Neural crest cell (in vitro differentiated cells): ENCODE measurements around the gene PIEZO2. TPM values are rescaled to one million over a fixed set of nuclear protein-coding genes. Genes with fewer than 3 reads are reported as not detected.

Source experiments
- DNase-seq: peaks from one replicate; pipeline ENCODE4 v3.0.0; 2021; ENCODE audit warnings: low read depth, mixed read lengths, low spot score
- H3K27ac Mint-ChIP-seq: one replicate; pipeline ENCODE4 v1.8.0; 2021; ENCODE audit warnings: mild to moderate bottlenecking, mixed read lengths; ENCODE audit not compliant: unreplicated experiment
- H3K27me3 Mint-ChIP-seq: 2 replicates; pipeline ENCODE4 v1.8.0; 2021; ENCODE audit warnings: low read depth, mild to moderate bottlenecking, mixed read lengths
- H3K36me3 Mint-ChIP-seq: 2 replicates; pipeline ENCODE4 v1.8.0; 2021; ENCODE audit warnings: low read depth, mild to moderate bottlenecking, mixed read lengths
- H3K4me1 Mint-ChIP-seq: 2 replicates; pipeline ENCODE4 v1.8.0; 2021; ENCODE audit warnings: mixed read lengths
- H3K4me3 Mint-ChIP-seq: one replicate; pipeline ENCODE4 v1.8.0; 2021; ENCODE audit warnings: mild to moderate bottlenecking, mixed read lengths
- H3K9me3 Mint-ChIP-seq: 2 replicates; pipeline ENCODE4 v1.8.0; 2021; ENCODE audit warnings: mixed read lengths
- total RNA-seq: library from RNA; stranded (reverse); gene quantifications from 2 replicates; pipeline ENCODE4 v1.2.1, GENCODE V29; 2021
- TF ChIP-seq, protein P1 (sequence below): fragments of 200-600 bp; sonication (generic); conservative IDR thresholded peaks from 2 replicates; pipeline ENCODE4 v1.5.0; 2021; ENCODE audit warnings: antibody characterized with exemption, mild to moderate bottlenecking

The PIEZO2 gene
- total RNA-seq, 1 donor from 2014 or later: 15.5 TPM

DNA sequence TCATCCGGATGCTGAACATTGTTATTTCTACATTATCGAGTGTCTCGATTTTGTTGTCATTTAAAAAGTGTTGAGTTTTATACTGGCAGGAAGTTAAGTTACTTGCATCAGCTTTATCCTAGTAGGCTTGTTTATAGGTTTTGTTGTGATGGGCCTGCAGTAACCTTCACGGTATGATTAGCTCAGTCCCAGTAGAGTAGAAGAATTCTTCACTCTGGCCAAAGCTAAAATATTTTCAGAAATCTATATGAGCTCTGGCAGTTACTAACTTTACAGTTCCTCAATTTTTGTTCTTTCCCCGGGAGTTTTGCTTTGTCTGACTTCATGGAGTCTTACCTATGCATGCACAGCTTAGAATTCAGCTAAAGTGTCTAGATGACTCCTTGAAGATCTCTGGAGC, 328.7 kb downstream of the PIEZO2 start:
- DNase-seq: no peak
- no peaks in the 10 kb centered on the region for H3K4me1 Mint-ChIP-seq
- H3K27ac Mint-ChIP-seq: no peak overlapping the region
- H3K9me3 Mint-ChIP-seq: peaks cover 9% of the 10 kb centered on the region
- H3K4me3 Mint-ChIP-seq: no peak overlapping the region
- peaks cover 6% of the 10 kb centered on the region for H3K36me3 Mint-ChIP-seq
- TF ChIP-seq, protein P1, sequence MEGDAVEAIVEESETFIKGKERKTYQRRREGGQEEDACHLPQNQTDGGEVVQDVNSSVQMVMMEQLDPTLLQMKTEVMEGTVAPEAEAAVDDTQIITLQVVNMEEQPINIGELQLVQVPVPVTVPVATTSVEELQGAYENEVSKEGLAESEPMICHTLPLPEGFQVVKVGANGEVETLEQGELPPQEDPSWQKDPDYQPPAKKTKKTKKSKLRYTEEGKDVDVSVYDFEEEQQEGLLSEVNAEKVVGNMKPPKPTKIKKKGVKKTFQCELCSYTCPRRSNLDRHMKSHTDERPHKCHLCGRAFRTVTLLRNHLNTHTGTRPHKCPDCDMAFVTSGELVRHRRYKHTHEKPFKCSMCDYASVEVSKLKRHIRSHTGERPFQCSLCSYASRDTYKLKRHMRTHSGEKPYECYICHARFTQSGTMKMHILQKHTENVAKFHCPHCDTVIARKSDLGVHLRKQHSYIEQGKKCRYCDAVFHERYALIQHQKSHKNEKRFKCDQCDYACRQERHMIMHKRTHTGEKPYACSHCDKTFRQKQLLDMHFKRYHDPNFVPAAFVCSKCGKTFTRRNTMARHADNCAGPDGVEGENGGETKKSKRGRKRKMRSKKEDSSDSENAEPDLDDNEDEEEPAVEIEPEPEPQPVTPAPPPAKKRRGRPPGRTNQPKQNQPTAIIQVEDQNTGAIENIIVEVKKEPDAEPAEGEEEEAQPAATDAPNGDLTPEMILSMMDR: no peak
- H3K27me3 Mint-ChIP-seq: no peaks in the 10 kb centered on the region

- TF ChIP-seq, protein P1: no peak
- Mint-ChIP-seq H3K27ac (no peak overlapping the region), H3K4me3 (no peak overlapping the region), H3K36me3 (no peaks in the 10 kb centered on the region), H3K27me3 (no peaks in the 10 kb centered on the region), H3K9me3 (peaks cover 3% of the 10 kb centered on the region), H3K4me1 (no peaks in the 10 kb centered on the region)
- DNase-seq: no peak
Observed at GRCh38 chr18:10814336-10814735, 335.0 kb downstream of the PIEZO2 start.

DNA sequence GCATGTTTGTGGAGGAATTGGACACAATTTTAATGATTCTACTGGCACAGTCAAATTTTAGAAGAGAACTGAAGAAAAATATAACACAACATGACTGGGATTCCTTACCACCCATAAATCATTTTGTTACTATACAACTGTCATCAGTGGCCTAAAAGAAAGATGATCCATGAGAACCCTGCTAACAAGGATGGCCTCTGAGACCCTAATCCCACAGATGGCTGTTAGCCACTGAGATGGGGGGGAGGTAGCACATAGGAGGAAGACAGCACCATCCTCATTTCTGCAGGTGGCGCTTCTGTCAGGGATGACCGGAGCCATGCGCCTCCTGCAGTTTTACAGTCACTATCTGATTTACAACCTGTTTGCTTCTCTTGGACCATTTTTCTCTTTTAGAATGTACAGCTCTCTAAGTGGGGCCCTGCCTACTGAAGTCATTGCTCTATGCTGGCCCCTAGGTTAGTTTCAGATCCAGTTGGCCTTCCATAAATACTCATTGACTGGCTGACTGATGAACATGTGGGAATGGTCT, 343.7 kb downstream of the PIEZO2 start:
- no peak overlapping the region for H3K27ac Mint-ChIP-seq

DNA sequence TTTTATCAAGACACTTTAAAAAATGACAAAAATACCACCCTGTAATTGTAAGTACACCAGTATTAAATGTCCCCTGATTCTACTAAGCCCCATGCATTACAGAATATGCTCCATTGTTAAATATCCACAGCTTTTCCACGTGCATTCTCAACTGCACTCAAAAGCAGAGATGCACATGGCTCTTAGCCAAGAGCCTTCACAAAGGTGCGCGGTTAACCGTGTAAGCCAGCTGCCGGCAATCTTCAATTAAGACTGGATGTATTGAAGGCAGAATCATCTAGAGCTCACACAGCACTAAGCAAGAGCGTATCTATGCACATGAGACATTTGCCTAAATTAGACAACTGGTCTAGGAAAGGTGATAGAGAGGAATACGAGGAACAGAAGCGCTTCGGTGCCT, 345.2 kb downstream of the PIEZO2 start:
- no peak overlapping the region for H3K27ac Mint-ChIP-seq
- peaks cover 2% of the 10 kb centered on the region for H3K36me3 Mint-ChIP-seq
- no peak for DNase-seq
- TF ChIP-seq, protein P1: no peak
- no peaks in the 10 kb centered on the region for H3K27me3 Mint-ChIP-seq
- H3K9me3 Mint-ChIP-seq: no peaks in the 10 kb centered on the region
- no peaks in the 10 kb centered on the region for H3K4me1 Mint-ChIP-seq
- H3K4me3 Mint-ChIP-seq: no peak overlapping the region

More for the DNA sequence above, 343.7 kb downstream of the PIEZO2 start:
- H3K36me3 Mint-ChIP-seq: peaks cover 2% of the 10 kb centered on the region
- H3K9me3 Mint-ChIP-seq: no peaks in the 10 kb centered on the region
- no peaks in the 10 kb centered on the region for H3K27me3 Mint-ChIP-seq
- H3K4me3 Mint-ChIP-seq: no peak overlapping the region
- no peak for DNase-seq
- no peaks in the 10 kb centered on the region for H3K4me1 Mint-ChIP-seq
- TF ChIP-seq, protein P1: no peak

DNA sequence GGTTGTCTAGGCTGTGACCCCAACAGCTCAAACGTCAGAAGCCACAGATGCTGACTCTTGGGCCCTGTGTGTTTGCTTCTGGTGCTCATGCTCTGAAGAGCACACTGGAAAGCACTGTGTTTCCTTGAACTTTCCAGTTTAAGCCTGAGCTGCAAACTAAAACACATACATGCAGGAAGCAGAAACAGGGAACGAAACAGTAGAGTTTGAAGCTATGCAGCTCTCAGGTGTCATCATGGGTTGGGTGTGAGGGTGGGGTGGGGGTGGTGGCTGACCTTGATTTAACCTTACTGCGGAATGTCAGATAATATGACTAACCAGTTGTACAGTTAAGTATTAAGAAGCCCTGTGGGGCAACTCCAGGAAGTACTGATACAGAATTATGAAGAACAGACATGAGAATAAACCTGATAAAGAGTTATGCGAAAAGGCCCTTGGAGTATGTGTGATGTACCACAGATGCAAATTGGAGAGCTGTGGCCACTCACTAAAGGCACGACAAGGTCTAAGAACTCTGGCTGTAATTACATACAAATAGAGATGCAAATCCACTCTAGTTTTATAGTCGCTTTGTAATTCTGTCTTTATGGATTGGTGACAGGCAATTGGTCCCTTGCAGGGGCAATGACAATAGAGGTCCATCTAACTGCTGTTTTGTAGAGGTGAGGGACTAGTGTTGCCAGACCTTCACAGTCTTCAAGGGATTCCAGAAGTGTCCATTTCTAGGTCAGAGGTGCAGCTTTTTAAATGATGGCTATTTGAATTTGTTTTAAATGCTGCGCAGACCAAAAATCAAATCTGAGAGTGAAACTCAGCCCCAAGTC, 350.4 kb downstream of the PIEZO2 start:
- Mint-ChIP-seq H3K27ac (no peak overlapping the region), H3K27me3 (no peaks in the 10 kb centered on the region), H3K4me1 (no peaks in the 10 kb centered on the region), H3K4me3 (no peak overlapping the region), H3K9me3 (no peaks in the 10 kb centered on the region), H3K36me3 (peaks cover 2% of the 10 kb centered on the region)
- no peak for DNase-seq
- TF ChIP-seq, protein P1: no peak
